ENCODE results near the gene PLCH1.

- TF ChIP-seq CTCF (IDR thresholded peaks at IDR 0.05) (no peak), POLR2A (IDR thresholded peaks at IDR 0.05) (no peak)
Measured at GRCh38 chr3:155455765-155456164, 289.1 kb downstream of the PLCH1 start.
